Measurements from ENCODE around the gene FOXJ3. TPM values are rescaled to one million over a fixed set of nuclear protein-coding genes. Genes with fewer than 3 reads are reported as not detected.

FOXJ3 gene
- total and polyA plus RNA-seq, 2 experiments from 2014 or later = 16.3 to 23.6 TPM

DNA sequence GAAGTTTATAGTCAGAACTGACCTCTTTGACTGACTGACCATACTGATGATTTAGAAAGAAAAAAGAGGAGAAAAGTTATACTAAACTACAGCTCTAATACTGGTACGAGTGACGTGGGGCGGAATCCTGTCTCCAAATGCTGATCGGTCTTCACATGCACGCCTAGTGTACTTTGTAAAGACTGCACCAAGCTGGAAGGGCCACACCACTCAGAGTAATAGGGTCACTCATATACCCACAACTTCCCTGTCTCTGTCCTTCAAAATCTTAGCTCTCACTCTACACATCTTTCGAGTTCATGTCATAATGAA is 151.1 kb downstream of the FOXJ3 start:
- H4K20me1 ChIP-seq (ENCODE audit: insufficient read depth) = no peaks in the 10 kb centered on the region
- H3K27ac ChIP-seq = no peak overlapping the region
- H3K27me3 ChIP-seq (replicated peaks; ENCODE audit: insufficient read depth) = no peaks in the 10 kb centered on the region
- no peak for TF ChIP-seq EZH2 (IDR thresholded peaks at IDR 0.05; ENCODE audit: insufficient read depth, poor library complexity, severe bottlenecking)
- TF ChIP-seq EZH2phosphoT487 (IDR thresholded peaks at IDR 0.05; ENCODE audit: insufficient read depth, low read depth) = no peak
- H3K4me2 ChIP-seq (ENCODE audit: unreplicated experiment) = no peak overlapping the region
- no peaks in the 10 kb centered on the region for H3K9me2 ChIP-seq (ENCODE audit: insufficient read depth)
- no peak for DNase-seq
- no peak overlapping the region for H2AFZ ChIP-seq
- no peaks in the 10 kb centered on the region for H3K79me2 ChIP-seq (ENCODE audit: insufficient read depth)
- no peak overlapping the region for H3K4me3 ChIP-seq
- H3F3A ChIP-seq (ENCODE audit: insufficient read depth) = peaks cover 35% of the 10 kb centered on the region
- in situ Hi-C loops (cut with MboI) = no loop called here
- no peak overlapping the region for H3K9ac ChIP-seq
- WGBS, 2 experiments (ENCODE audit: low coverage in 1 of 2, low lambda C conversion rate in 2 of 2, missing lambda C conversion rate in 2 of 2) = 98 to 100% methylated on average over 6 of the region's 6 CpGs
- H3K36me3 ChIP-seq (ENCODE audit: low read depth) = peaks cover 27% of the 10 kb centered on the region
- H3K9me3 ChIP-seq (ENCODE audit: low read depth) = no peaks in the 10 kb centered on the region
- peaks cover 22% of the 10 kb centered on the region for H3K4me1 ChIP-seq (ENCODE audit: insufficient read depth)

GRCh38 chr1:42183210-42183956 is 151.7 kb downstream of the FOXJ3 start:
- no peaks in the 10 kb centered on the region for H4K20me1 ChIP-seq (ENCODE audit: insufficient read depth)
- H3F3A ChIP-seq (ENCODE audit: insufficient read depth) = peaks cover 37% of the 10 kb centered on the region
- 87 to 89% methylated on average over 3 to 7 of the region's 7 CpGs for WGBS, 2 experiments (ENCODE audit: low coverage in 1 of 2, low lambda C conversion rate in 2 of 2, missing lambda C conversion rate in 2 of 2)
- DNase-seq = no peak
- H3K4me3 ChIP-seq = no peak overlapping the region
- no peaks in the 10 kb centered on the region for H3K9me2 ChIP-seq (ENCODE audit: insufficient read depth)
- H3K9me3 ChIP-seq (ENCODE audit: low read depth) = no peaks in the 10 kb centered on the region
- no peaks in the 10 kb centered on the region for H3K79me2 ChIP-seq (ENCODE audit: insufficient read depth)
- H3K27me3 ChIP-seq (replicated peaks; ENCODE audit: insufficient read depth) = no peaks in the 10 kb centered on the region
- peaks cover 21% of the 10 kb centered on the region for H3K36me3 ChIP-seq (ENCODE audit: low read depth)
- H3K4me2 ChIP-seq (ENCODE audit: unreplicated experiment) = no peak overlapping the region
- peaks cover 25% of the 10 kb centered on the region for H3K4me1 ChIP-seq (ENCODE audit: insufficient read depth)
- no peak overlapping the region for H3K9ac ChIP-seq
- TF ChIP-seq EZH2phosphoT487 (IDR thresholded peaks at IDR 0.05; ENCODE audit: insufficient read depth, low read depth) (no peak), EZH2 (IDR thresholded peaks at IDR 0.05; ENCODE audit: insufficient read depth, poor library complexity, severe bottlenecking) (no peak)
- in situ Hi-C loops (cut with MboI) = no loop called here
- H3K27ac ChIP-seq = no peak overlapping the region
- H2AFZ ChIP-seq = no peak overlapping the region

- no peak overlapping the region for H3K4me3 ChIP-seq
- no peaks in the 10 kb centered on the region for H3K9me3 ChIP-seq (ENCODE audit: low read depth)
- H3K36me3 ChIP-seq (ENCODE audit: low read depth) = peaks cover 12% of the 10 kb centered on the region
- 96 to 100% methylated on average over 4 of the region's 4 CpGs for WGBS, 2 experiments (ENCODE audit: low coverage in 1 of 2, low lambda C conversion rate in 2 of 2, missing lambda C conversion rate in 2 of 2)
- in situ Hi-C loops (cut with MboI) = no loop called here
- H3K27me3 ChIP-seq (replicated peaks; ENCODE audit: insufficient read depth) = no peaks in the 10 kb centered on the region
- H3K9me2 ChIP-seq (ENCODE audit: insufficient read depth) = no peaks in the 10 kb centered on the region
- no peak for DNase-seq
- H2AFZ ChIP-seq = no peak overlapping the region
- no peak overlapping the region for H3K4me2 ChIP-seq (ENCODE audit: unreplicated experiment)
- no peaks in the 10 kb centered on the region for H3K79me2 ChIP-seq (ENCODE audit: insufficient read depth)
- H3K4me1 ChIP-seq (ENCODE audit: insufficient read depth) = peaks cover 30% of the 10 kb centered on the region
- H3F3A ChIP-seq (ENCODE audit: insufficient read depth) = peaks cover 36% of the 10 kb centered on the region
- no peaks in the 10 kb centered on the region for H4K20me1 ChIP-seq (ENCODE audit: insufficient read depth)
- no peak overlapping the region for H3K27ac ChIP-seq
- no peak overlapping the region for H3K9ac ChIP-seq
- TF ChIP-seq EZH2phosphoT487 (IDR thresholded peaks at IDR 0.05; ENCODE audit: insufficient read depth, low read depth) (no peak), EZH2 (IDR thresholded peaks at IDR 0.05; ENCODE audit: insufficient read depth, poor library complexity, severe bottlenecking) (no peak)
Measured at GRCh38 chr1:42181687-42182086, 153.3 kb downstream of the FOXJ3 start.

DNA sequence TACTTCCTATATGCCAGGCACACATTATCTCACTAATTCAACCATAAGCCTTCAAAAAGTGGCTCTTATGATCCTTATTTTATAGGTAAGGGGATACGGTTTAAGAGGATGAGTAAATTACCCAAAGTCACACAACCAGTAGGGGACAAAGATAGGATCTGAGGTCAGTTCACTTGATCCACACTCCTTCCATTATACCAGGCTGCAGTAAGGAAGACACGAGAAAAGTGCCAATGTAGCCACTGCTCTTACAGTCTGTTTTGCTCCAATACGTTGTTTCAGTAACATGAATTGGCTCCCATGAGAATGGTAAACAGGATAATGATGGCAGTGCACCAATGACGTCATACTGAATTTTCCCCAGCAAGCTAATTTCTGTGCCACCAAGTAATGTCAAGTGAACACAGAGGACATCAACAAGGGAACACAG is 155.1 kb downstream of the FOXJ3 start:
- WGBS, 2 experiments (ENCODE audit: low coverage in 1 of 2, low lambda C conversion rate in 2 of 2, missing lambda C conversion rate in 2 of 2) = 56 to 74% methylated on average over 4 of the region's 4 CpGs
- H3K4me2 ChIP-seq (ENCODE audit: unreplicated experiment) = no peak overlapping the region
- H3K36me3 ChIP-seq (ENCODE audit: low read depth) = peaks cover 12% of the 10 kb centered on the region

More for the DNA sequence above, 155.1 kb downstream of the FOXJ3 start:
- no peak for TF ChIP-seq EZH2 (IDR thresholded peaks at IDR 0.05; ENCODE audit: insufficient read depth, poor library complexity, severe bottlenecking)
- TF ChIP-seq EZH2phosphoT487 (IDR thresholded peaks at IDR 0.05; ENCODE audit: insufficient read depth, low read depth) = no peak
- Histone ChIP-seq H4K20me1 (ENCODE audit: insufficient read depth) (no peaks in the 10 kb centered on the region), H3K9me3 (ENCODE audit: low read depth) (no peaks in the 10 kb centered on the region), H2AFZ (no peak overlapping the region), H3K79me2 (ENCODE audit: insufficient read depth) (no peaks in the 10 kb centered on the region), H3K9ac (no peak overlapping the region), H3K4me3 (no peak overlapping the region), H3F3A (ENCODE audit: insufficient read depth) (peaks cover 26% of the 10 kb centered on the region), H3K4me1 (ENCODE audit: insufficient read depth) (peaks cover 17% of the 10 kb centered on the region), H3K27me3 (replicated peaks; ENCODE audit: insufficient read depth) (no peaks in the 10 kb centered on the region), H3K27ac (no peak overlapping the region), H3K9me2 (ENCODE audit: insufficient read depth) (no peaks in the 10 kb centered on the region)
- DNase-seq = no peak
- in situ Hi-C loops (cut with MboI) = no loop called here

Measured in GM23248 (cell line).